DOHH2 (cell line): ENCODE measurements around the gene MRPL47.
"Not testable (repeated sequence)": the region's sequence is repeated elsewhere in the genome, so short reads cannot be mapped to it uniquely, and the experiment has no call there.

Experiments
- CTCF ChIP-seq: fragments of 200-600 bp; sonication (generic); IDR thresholded peaks from one replicate; pipeline ENCODE4 v1.5.1; 2014; ENCODE audit warnings: antibody characterized with exemption, mild to moderate bottlenecking, low read depth, low read length; ENCODE audit not compliant: poor library complexity, severe bottlenecking
- EZH2phosphoT487 ChIP-seq: fragments of 200-600 bp; sonication (generic); IDR thresholded peaks from 2 replicates; pipeline ENCODE4 v1.6.1; 2017; ENCODE audit warnings: borderline replicate concordance, mild to moderate bottlenecking, antibody characterized with exemption, low read length, moderate library complexity, mixed read lengths

GRCh38 chr3:179643837-179644236, 39.4 kb upstream of the MRPL47 start:
- not testable (repeated sequence) for TF ChIP-seq CTCF, EZH2phosphoT487
